ENCODE measurements around the gene TADA3.

Gene TADA3

GRCh38 chr3:9804996-9805395, 12.7 kb upstream of the TADA3 start:
- TF ChIP-seq, protein P1, sequence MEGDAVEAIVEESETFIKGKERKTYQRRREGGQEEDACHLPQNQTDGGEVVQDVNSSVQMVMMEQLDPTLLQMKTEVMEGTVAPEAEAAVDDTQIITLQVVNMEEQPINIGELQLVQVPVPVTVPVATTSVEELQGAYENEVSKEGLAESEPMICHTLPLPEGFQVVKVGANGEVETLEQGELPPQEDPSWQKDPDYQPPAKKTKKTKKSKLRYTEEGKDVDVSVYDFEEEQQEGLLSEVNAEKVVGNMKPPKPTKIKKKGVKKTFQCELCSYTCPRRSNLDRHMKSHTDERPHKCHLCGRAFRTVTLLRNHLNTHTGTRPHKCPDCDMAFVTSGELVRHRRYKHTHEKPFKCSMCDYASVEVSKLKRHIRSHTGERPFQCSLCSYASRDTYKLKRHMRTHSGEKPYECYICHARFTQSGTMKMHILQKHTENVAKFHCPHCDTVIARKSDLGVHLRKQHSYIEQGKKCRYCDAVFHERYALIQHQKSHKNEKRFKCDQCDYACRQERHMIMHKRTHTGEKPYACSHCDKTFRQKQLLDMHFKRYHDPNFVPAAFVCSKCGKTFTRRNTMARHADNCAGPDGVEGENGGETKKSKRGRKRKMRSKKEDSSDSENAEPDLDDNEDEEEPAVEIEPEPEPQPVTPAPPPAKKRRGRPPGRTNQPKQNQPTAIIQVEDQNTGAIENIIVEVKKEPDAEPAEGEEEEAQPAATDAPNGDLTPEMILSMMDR (IDR thresholded peaks at IDR 0.05; ENCODE audit: borderline replicate concordance, insufficient read depth, low read depth, low read length), result no peak
- no peak overlapping the region for H3K4me3 ChIP-seq (ENCODE audit: low read depth, low read length)

DNA sequence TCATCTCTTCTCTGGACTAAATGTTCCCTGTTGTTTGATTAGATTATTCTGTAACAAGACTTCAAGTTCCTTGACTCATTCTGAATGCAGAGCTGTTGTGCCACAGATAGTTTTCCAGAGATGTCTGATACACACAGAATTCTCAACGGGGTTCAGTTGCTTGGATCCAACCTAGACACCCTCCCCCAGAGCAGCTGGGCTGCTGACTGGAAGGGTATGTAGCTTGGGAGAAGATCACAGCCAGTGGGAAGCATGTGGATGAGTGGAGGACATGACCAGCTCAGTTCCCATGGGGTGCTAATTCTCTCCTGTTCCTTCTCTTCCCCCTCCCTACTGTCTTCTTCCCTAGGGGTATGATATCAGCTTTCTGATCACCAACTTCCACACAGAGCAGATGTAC, 11.2 kb upstream of the TADA3 start:
- TF ChIP-seq, protein P1 (IDR thresholded peaks at IDR 0.05; ENCODE audit: borderline replicate concordance, insufficient read depth, low read depth, low read length), result no peak
- H3K4me3 ChIP-seq (ENCODE audit: low read depth, low read length), result no peak overlapping the region

- TF ChIP-seq, protein P1 (IDR thresholded peaks at IDR 0.05; ENCODE audit: borderline replicate concordance, insufficient read depth, low read depth, low read length), result peak; percentile 23; the same call in 1 of the 2 replicates
- no peak overlapping the region for H3K4me3 ChIP-seq (ENCODE audit: low read depth, low read length)
Measured at GRCh38 chr3:9800529-9800928, 8.3 kb upstream of the TADA3 start.

DNA sequence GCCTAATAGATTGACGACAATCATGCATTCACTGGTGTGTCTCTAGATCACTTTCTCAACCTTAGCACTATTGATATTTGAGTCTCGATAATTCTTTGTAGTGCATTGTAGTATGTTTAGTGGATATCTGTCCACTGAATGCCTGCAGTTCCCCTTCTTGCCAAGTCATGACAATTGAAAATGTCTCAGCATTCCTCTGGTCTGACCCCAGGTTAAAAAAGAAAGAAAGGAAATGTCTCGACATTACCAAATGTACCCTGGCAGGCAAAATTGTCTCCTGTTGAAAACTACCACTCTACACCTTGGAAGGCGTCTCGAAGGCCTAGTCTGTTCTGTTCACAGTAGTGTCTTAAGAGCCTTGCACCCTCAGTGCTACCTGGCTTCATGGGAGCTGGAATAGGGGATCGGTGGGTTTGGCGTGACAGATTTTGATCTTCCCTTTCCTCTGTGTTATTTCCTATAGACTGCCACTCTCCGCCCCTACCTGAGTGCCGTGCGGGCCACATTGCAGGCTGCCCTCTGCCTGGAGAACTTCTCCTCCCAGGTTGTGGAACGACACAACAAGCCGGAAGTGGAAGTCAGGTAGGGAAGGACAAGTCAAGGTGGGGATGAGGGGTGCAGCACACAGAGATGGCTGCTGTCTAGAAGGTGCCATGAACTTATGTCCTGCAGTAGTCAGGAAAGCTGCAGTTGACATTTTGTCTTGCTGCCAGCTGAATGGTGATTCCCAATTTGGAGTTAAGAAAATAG, 5.1 kb upstream of the TADA3 start:
- no peak overlapping the region for H3K4me3 ChIP-seq (ENCODE audit: low read depth, low read length)
- TF ChIP-seq, protein P1 (IDR thresholded peaks at IDR 0.05; ENCODE audit: borderline replicate concordance, insufficient read depth, low read depth, low read length), result no peak

DNA sequence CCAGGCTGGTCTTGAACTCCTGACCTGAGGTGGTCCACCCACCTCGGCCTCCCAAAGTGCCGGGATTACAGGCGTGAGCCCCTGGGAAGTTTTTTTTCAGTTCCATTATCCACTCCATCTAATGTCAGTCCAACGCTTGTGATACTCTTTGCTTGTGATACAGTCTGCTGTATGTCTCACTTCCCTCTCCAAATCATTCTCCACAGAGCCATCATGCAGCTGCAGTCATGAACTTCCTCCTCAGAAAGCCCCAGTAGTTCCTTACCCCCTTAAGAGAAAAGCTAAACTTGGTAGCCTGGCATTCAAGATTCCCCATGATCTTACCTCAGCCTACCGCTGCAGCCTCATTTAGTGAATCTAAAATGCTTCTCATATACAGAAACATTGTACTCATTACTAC, 2.9 kb upstream of the TADA3 start:
- TF ChIP-seq, protein P1 (IDR thresholded peaks at IDR 0.05; ENCODE audit: borderline replicate concordance, insufficient read depth, low read depth, low read length), result no peak
- no peak overlapping the region for H3K4me3 ChIP-seq (ENCODE audit: low read depth, low read length)

- H3K4me3 ChIP-seq (ENCODE audit: low read depth, low read length), result no peak overlapping the region
- TF ChIP-seq, protein P1 (IDR thresholded peaks at IDR 0.05; ENCODE audit: borderline replicate concordance, insufficient read depth, low read depth, low read length), result no peak
Measured at GRCh38 chr3:9794400-9794799, 2.1 kb upstream of the TADA3 start.

DNA sequence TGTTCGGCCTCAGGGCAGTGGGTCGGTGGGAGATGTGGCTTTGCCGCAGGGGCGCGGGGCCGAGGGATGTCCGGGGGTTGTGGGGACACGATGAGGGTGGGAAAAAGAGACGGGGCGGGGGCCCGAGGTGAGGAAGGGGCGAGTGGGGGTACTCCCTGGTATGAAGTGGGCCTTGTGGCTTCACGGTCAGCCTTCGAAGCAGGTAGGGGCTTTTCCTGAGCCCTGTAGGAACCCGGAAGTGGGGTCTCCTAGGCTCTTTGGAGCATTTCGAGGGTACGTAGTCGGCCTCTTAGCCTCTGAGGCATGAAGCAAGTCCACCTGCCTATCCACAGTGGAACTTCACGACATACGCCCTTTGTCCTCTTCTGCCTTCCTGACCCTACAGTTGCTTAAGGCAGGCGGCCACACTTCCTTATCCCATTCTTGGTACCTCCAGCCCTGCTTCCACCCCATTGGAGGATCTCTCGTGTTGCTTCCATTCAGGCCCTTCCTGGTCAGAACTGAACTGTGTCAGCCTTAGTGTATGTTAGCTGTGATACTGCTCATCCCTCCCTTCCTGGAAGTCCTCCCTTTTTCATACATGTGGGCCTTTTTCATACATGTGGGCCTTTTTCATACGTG, 998 bp upstream of the TADA3 start:
- H3K4me3 ChIP-seq (ENCODE audit: low read depth, low read length), result peak overlapping the region; percentile 84
- TF ChIP-seq, protein P1 (IDR thresholded peaks at IDR 0.05; ENCODE audit: borderline replicate concordance, insufficient read depth, low read depth, low read length), result no peak

Data from GM12875 (cell line).